A673 (cell line): ENCODE data around the gene ZFAND2A. TPM values are rescaled to one million over a fixed set of nuclear protein-coding genes. Genes with fewer than 3 reads are reported as not detected.
"Not testable (repeated sequence)": the region's sequence is repeated elsewhere in the genome, so short reads cannot be mapped to it uniquely, and the experiment has no call there.

Experiments used
- Bru-seq: library from RNA; stranded (reverse); fragments of 400-500 nt; gene quantifications from one replicate; lab custom pipeline; 2021; lab: Mats Ljungman, UMichigan
- BruChase-seq, 2 experiments: library from RNA; stranded (reverse); fragments of 400-500 nt; gene quantifications; one replicate each; lab custom pipeline; 2021; lab: Mats Ljungman, UMichigan
- BruUV-seq: library from RNA; stranded (reverse); fragments of 400-500 nt; replicated peaks from 2 replicates; lab custom pipeline; 2021; lab: Mats Ljungman, UMichigan
- CTCF ChIA-PET: fragments of 300-600 bp; sonication (Branson Sonifier 250); formaldehyde crosslinking; loops from one replicate; lab custom pipeline; 2022; ENCODE audit warnings: antibody characterized with exemption; lab: Charles Lee
- POLR2A ChIA-PET: fragments of 300-600 bp; sonication (Branson Sonifier 250); formaldehyde crosslinking; loops from one replicate; lab custom pipeline; 2022; ENCODE audit warnings: antibody characterized with exemption; ENCODE audit not compliant: low non-redundant PET; lab: Charles Lee
- DNase-seq: peaks from one replicate; pipeline ENCODE4 v3.0.0-alpha.2; 2015; ENCODE audit warnings: low spot score
- H3K27ac ChIP-seq: fragments of 200-600 bp; sonication (generic); 2 replicates; pipeline ENCODE4 v1.5.1; 2016; ENCODE audit warnings: mixed run types, low read depth, mild to moderate bottlenecking, mixed read lengths, antibody characterized with exemption, low read length; ENCODE audit not compliant: poor library complexity, severe bottlenecking
- H3K27me3 ChIP-seq: fragments of 200-600 bp; sonication (generic); replicated peaks from 2 replicates; pipeline ENCODE4 v1.6.1; 2017; ENCODE audit warnings: mixed run types, low read depth, mild to moderate bottlenecking, mixed read lengths, antibody characterized with exemption, low read length; ENCODE audit not compliant: insufficient read depth, poor library complexity
- H3K36me3 ChIP-seq: fragments of 200-600 bp; sonication (generic); 2 replicates; pipeline ENCODE4 v1.6.1; 2016; ENCODE audit warnings: mixed run types, mild to moderate bottlenecking, mixed read lengths, antibody characterized with exemption, low read length; ENCODE audit not compliant: insufficient read depth, poor library complexity, severe bottlenecking
- H3K4me1 ChIP-seq: fragments of 200-600 bp; sonication (generic); 2 replicates; pipeline ENCODE4 v1.6.1; 2017; ENCODE audit warnings: mixed run types, mild to moderate bottlenecking, mixed read lengths, antibody characterized with exemption, low read length; ENCODE audit not compliant: insufficient read depth, poor library complexity, severe bottlenecking
- H3K4me3 ChIP-seq: fragments of 200-600 bp; sonication (generic); 2 replicates; pipeline ENCODE4 v1.5.1; 2016; ENCODE audit warnings: low read depth, mixed run types, mild to moderate bottlenecking, mixed read lengths, low read length; ENCODE audit not compliant: poor library complexity, severe bottlenecking
- H3K9me3 ChIP-seq: fragments of 200-600 bp; sonication (generic); 2 replicates; pipeline ENCODE4 v1.6.1; 2016; ENCODE audit warnings: mixed run types, low read depth, mild to moderate bottlenecking, mixed read lengths, antibody characterized with exemption, low read length; ENCODE audit not compliant: poor library complexity, severe bottlenecking
- EZH2 ChIP-seq: fragments of 200-600 bp; sonication (generic); IDR thresholded peaks from 2 replicates; pipeline ENCODE4 v1.6.1; 2017; ENCODE audit warnings: borderline replicate concordance, low read depth, mild to moderate bottlenecking, mixed read lengths, antibody characterized with exemption, low read length; ENCODE audit not compliant: poor library complexity, severe bottlenecking
- intact Hi-C: fragments of 100-400 bp; cut with micrococcal nuclease; formaldehyde crosslinking; loops from one replicate; pipeline ENCODE4 v1.10.0; 2022; ENCODE audit not compliant: unreplicated experiment
- long read RNA-seq: library from polyadenylated mRNA; stranded (forward); transcript quantifications from one replicate; pipeline ENCODE4 v2.0.0, GENCODE V29; 2022
- total RNA-seq: library from RNA; stranded (reverse); gene quantifications from 2 replicates; pipeline ENCODE4 v1.2.3, GENCODE V29; 2021
- TF ChIP-seq, protein P1 (sequence below): fragments of 300-800, 200-600 bp; sonication (generic); conservative IDR thresholded peaks from 2 replicates; pipeline ENCODE4 v1.5.1; 2017; ENCODE audit warnings: low read depth, mild to moderate bottlenecking, antibody characterized with exemption, low read length, moderate library complexity, mixed read lengths

ZFAND2A gene, protein sequence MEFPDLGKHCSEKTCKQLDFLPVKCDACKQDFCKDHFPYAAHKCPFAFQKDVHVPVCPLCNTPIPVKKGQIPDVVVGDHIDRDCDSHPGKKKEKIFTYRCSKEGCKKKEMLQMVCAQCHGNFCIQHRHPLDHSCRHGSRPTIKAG
- total RNA-seq (26.1 and 27.4 TPM in 2 replicates), Bru-seq, nascent RNA (percentile 65 among the genes with signal in this experiment), BruChase-seq, experiment 1, labeled RNA remaining after a 2-hour chase (percentile 58 among the genes with signal in this experiment), BruChase-seq, experiment 2, labeled RNA remaining after a 6-hour chase (percentile 63 among the genes with signal in this experiment)
- long read RNA-seq, transcript ZFAND2A-201 (5 exons, 860 nt): major isoform, 23 of 28 reads
- long read RNA-seq, partial matches to known transcripts: 0 of 28 reads
- long read RNA-seq, other reads (novel, unspliced or antisense): 5 of 28 reads

DNA sequence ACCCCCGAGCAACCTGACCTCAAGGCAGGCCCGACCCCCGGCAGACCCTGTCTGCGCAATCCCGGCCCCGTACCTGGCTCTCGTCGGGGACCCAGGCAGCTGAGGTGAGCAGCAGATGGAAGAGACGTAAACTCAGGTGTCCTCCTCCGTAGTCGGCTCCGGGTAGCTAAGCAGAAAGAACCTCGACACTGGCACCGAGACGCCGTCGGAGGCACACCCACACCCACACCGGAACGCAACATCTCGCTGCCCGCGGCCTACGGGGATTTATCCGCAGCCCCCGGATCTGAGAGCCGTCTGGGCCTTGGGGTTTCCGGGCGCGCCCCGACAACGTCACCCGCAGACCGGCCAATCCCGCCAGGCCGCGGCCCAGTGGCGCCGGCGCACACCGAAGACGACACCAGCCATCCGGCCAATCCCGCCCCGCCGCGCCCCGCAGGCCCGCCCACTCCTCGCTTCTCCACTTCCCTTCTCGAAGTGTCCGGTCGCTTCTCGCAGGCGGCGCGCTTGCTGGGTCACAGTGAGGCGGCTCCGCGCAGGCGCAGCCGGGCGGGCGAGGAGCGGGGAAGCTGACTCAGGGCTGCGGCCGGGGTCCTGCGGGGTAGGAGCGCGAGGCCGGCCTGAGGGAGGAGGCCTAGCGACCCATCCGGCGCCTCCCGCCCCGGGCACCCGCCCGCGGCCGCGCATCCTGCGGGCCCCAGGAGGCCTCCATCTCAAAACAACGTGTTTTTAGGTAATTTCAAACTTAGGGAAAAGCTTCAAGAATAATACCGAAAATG is at the start of gene ZFAND2A:
Gene ZFAND2A, minus strand, starts transcription at position 306 of the 779 bp plus-strand sequence. CDS start 1,984 bp downstream, outside the sequence.
- ChIA-PET CTCF (interaction anchor here (0.8 kb wide), 1 partner anchor 16 kb away, joined by 3 read pairs; no protein-coding TSS in a partner anchor), POLR2A (no interaction called here)
- BruUV-seq: no TSS peak
- TF ChIP-seq EZH2: no peak
- TF ChIP-seq, protein P1, sequence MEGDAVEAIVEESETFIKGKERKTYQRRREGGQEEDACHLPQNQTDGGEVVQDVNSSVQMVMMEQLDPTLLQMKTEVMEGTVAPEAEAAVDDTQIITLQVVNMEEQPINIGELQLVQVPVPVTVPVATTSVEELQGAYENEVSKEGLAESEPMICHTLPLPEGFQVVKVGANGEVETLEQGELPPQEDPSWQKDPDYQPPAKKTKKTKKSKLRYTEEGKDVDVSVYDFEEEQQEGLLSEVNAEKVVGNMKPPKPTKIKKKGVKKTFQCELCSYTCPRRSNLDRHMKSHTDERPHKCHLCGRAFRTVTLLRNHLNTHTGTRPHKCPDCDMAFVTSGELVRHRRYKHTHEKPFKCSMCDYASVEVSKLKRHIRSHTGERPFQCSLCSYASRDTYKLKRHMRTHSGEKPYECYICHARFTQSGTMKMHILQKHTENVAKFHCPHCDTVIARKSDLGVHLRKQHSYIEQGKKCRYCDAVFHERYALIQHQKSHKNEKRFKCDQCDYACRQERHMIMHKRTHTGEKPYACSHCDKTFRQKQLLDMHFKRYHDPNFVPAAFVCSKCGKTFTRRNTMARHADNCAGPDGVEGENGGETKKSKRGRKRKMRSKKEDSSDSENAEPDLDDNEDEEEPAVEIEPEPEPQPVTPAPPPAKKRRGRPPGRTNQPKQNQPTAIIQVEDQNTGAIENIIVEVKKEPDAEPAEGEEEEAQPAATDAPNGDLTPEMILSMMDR: no peak
- H3K27me3 ChIP-seq: no peaks in the 10 kb centered on the region
- H3K4me1 ChIP-seq: peaks cover 6% of the 10 kb centered on the region
- intact Hi-C loops: no loop called here
- H3K9me3 ChIP-seq: no peaks in the 10 kb centered on the region
- peaks cover 35% of the 10 kb centered on the region for H3K36me3 ChIP-seq
- H3K27ac ChIP-seq: peak within 1 kb of the TSS; percentile 97
- H3K4me3 ChIP-seq: peak within 1 kb of the TSS; percentile 79
- DNase-seq: peak; percentile 98

DNA sequence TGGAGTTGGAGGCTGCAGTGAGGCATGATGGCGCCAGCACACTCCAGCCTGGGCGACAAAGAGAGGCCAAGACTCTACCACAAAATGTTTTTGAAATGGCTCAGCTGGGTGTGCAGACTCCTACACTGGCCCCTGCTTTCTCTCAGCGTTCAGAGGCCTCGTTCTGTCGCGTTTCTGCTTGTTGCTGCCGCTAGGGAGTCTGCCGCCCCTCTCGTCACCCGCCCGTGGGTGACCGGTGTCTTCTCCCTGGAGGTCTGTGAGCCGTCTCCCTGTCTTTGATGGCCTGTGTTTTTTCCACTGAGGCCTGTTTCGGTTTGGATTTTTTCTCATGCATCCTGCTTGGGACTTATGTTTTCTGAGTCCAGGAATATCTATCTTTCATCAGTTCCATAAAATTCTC is 49.1 kb upstream of the ZFAND2A start:
- Histone ChIP-seq H3K27me3 (no peaks in the 10 kb centered on the region), H3K4me3 (no peak overlapping the region), H3K9me3 (no peaks in the 10 kb centered on the region), H3K36me3 (no peaks in the 10 kb centered on the region), H3K27ac (no peak overlapping the region), H3K4me1 (peaks cover 9% of the 10 kb centered on the region)
- no peak for DNase-seq
- intact Hi-C loops: no loop called here
- ChIA-PET CTCF (no interaction called here), POLR2A (no interaction called here)
- BruUV-seq: no TSS peak
- TF ChIP-seq, protein P1: no peak
- TF ChIP-seq EZH2: no peak

DNA sequence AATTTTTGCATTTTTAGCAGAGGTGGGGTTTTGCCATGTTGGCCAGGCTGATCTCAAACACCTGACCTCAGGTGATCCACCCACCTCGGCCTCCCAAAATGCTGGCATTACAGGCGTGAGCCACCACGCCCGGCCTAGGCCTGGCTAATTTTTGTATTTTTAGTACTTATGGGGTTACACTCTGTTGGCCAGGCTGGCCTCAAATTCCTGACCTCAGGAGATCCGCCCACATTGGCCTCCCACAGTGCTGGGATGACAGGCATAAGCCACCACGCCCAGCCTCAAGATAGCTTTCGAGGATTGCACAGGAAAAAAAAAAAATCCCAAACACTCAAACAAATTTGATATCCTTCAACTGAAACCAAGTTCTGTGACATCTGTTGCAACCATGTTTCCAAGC is 45.7 kb upstream of the ZFAND2A start:
- H3K27me3 ChIP-seq, DNase-seq, intact Hi-C loops, H3K4me3 ChIP-seq, H3K9me3 ChIP-seq, H3K36me3 ChIP-seq, H3K27ac ChIP-seq, BruUV-seq, POLR2A ChIA-PET, H3K4me1 ChIP-seq: not testable (repeated sequence)
- CTCF ChIA-PET: interaction anchor here (0.7 kb wide), 1 partner anchor 163 kb away, joined by 15 read pairs; no protein-coding TSS in a partner anchor
